ENCODE measurements around the gene RBM14. TPM values are rescaled to one million over a fixed set of nuclear protein-coding genes. Genes with fewer than 3 reads are reported as not detected.

The RBM14 gene
- total RNA-seq, 3 donors from 2014 or later, result 63.8 to 87.0 (median 72.6) TPM

DNA sequence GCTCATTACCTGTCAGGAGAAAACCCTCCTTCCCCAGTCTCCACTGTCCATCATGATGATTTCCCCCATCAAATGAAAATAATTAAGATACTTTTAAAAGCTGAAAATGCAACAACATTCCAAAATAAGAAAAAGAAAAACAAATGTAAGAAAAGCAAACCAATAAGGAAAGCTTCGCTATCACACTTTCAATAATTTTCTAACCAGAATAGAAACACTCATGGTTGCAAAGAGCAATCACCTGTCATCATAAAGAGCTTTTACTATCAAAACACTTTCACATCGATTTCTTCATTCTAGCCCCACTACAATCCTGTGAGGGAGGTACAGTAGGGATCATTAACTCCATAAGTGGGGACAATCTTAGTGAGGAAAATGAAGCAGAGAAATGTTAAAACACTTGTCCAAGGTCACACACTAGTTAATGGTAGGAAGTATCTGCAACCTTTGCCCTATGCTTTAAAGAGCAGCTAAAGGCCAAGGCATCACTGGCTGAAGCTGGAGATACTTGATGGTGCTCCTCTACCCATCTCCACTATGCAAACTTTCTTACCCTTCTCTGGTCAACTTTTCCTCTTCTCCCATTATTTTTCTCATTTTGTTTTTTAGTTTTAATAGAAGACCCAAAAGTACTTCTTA lies 58.7 kb downstream of the RBM14 start:
- intact Hi-C loops (cut with DNase I, micrococcal nuclease), result loop anchor here in 1 of 2 donors (5.0 to 10.0 kb wide), 2 partner anchors 98 to 260 kb away; no protein-coding TSS in a partner anchor
- TF ChIP-seq, protein P1, sequence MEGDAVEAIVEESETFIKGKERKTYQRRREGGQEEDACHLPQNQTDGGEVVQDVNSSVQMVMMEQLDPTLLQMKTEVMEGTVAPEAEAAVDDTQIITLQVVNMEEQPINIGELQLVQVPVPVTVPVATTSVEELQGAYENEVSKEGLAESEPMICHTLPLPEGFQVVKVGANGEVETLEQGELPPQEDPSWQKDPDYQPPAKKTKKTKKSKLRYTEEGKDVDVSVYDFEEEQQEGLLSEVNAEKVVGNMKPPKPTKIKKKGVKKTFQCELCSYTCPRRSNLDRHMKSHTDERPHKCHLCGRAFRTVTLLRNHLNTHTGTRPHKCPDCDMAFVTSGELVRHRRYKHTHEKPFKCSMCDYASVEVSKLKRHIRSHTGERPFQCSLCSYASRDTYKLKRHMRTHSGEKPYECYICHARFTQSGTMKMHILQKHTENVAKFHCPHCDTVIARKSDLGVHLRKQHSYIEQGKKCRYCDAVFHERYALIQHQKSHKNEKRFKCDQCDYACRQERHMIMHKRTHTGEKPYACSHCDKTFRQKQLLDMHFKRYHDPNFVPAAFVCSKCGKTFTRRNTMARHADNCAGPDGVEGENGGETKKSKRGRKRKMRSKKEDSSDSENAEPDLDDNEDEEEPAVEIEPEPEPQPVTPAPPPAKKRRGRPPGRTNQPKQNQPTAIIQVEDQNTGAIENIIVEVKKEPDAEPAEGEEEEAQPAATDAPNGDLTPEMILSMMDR (IDR thresholded peaks at IDR 0.05), result no peak
- H3K36me3 ChIP-seq (ENCODE audit: low read depth), result no peaks in the 10 kb centered on the region
- no peaks in the 10 kb centered on the region for H3K9me3 ChIP-seq
- no peak overlapping the region for H3K4me3 ChIP-seq
- ATAC-seq (no peak), DNase-seq (no peak)
- H3K4me1 ChIP-seq (ENCODE audit: low read depth), result peaks cover 18% of the 10 kb centered on the region

DNA sequence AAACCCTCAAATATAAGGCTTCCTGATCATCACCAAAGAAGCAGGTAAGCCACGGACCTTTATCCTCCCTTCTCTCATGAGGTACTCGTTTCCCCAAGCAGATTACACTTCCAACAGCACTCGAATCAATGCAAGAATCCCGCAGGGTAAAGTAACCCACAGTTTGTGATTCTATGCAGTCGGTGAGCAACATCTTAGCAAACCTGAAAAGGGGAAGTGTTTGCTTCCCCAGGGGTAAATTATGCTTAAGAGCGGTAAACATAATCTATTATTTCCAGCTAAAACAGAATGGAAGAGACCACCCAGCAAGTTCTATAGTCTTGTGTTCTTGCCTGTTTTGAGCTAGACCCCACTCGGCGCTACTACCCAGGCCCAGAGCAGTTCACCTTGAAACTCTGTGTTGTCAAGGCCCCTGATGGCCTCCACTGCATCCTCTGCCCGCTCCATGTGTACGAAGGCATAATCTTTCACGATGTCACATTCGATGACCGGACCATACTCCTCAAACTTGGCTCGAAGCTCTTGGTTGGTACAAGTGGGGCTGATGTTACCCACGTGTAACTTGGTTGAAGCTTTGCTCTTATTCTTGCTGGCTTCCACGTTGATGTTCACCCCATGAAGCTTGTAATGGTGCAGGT lies 60.0 kb downstream of the RBM14 start:
- ATAC-seq (no peak), DNase-seq (no peak)
- Histone ChIP-seq H3K9me3 (no peaks in the 10 kb centered on the region), H3K36me3 (ENCODE audit: low read depth) (no peaks in the 10 kb centered on the region), H3K4me3 (no peak overlapping the region), H3K4me1 (ENCODE audit: low read depth) (peaks cover 18% of the 10 kb centered on the region)
- TF ChIP-seq, protein P1 (IDR thresholded peaks at IDR 0.05), result no peak
- intact Hi-C loops (cut with DNase I, micrococcal nuclease), result loop anchor here in 1 of 2 donors (5.0 to 10.0 kb wide), 2 partner anchors 99 to 262 kb away; no protein-coding TSS in a partner anchor

Other genes starting within 250 kb of the RBM14 start
- gene SLC29A2, start 244.9 kb upstream of the RBM14 start, total RNA-seq, result 10 to 100 TPM; 10.3 to 22.6 (median 14.9) TPM
- gene NPAS4, start 195.6 kb upstream of the RBM14 start, total RNA-seq, result 1 to 10 TPM in 1 of 3 donors, not detected in 2; 5.6 TPM
- 10 to 100 TPM; 43.7 to 64.9 (median 46.6) TPM for gene MRPL11, start 177.8 kb upstream of the RBM14 start, total RNA-seq
- gene PELI3, start 149.7 kb upstream of the RBM14 start, total RNA-seq, result 10 to 100 TPM in 1 of 3 donors, 1 to 10 TPM in 2; 2.8 to 25.5 (median 3.6) TPM
- 10 to 100 TPM; 37.9 to 92.2 (median 75.5) TPM for gene DPP3, start 136.2 kb upstream of the RBM14 start, total RNA-seq
- 10 to 100 TPM; 27.7 to 49.3 (median 35.4) TPM for gene BBS1, start 106.0 kb upstream of the RBM14 start, total RNA-seq
- 10 to 100 TPM in 2 of 3 donors, 1 to 10 TPM in 1; 9.1 to 11.8 (median 10.4) TPM for gene ZDHHC24, start 70.6 kb upstream of the RBM14 start, total RNA-seq
- under 1 TPM in 1 of 3 donors, not detected in 2; 0.09 TPM for gene ACTN3, start 69.7 kb upstream of the RBM14 start, total RNA-seq
- 10 to 100 TPM in 1 of 3 donors, 1 to 10 TPM in 2; 5.8 to 84.3 (median 8.3) TPM for gene CTSF, start 48.0 kb upstream of the RBM14 start, total RNA-seq
- under 1 TPM; 0.32 to 0.63 (median 0.58) TPM for gene CCDC87, start 23.6 kb upstream of the RBM14 start, total RNA-seq
- gene CCS, start 23.4 kb upstream of the RBM14 start, total RNA-seq, result 10 to 100 TPM; 34.9 to 50.7 (median 42.2) TPM
- 100 to 1,000 TPM; 101 to 125 (median 104) TPM for gene RBM4, start 22.1 kb downstream of the RBM14 start, total RNA-seq
- gene RBM4B, start 61.3 kb downstream of the RBM14 start, total RNA-seq, result 10 to 100 TPM; 16.7 to 22.7 (median 16.7) TPM
- 10 to 100 TPM in 1 of 3 donors, 1 to 10 TPM in 2; 3.7 to 10.0 (median 6.3) TPM for gene SPTBN2, start 112.6 kb downstream of the RBM14 start, total RNA-seq
- 10 to 100 TPM; 24.9 to 27.2 (median 27.2) TPM for gene RCE1, start 226.8 kb downstream of the RBM14 start, total RNA-seq
- gene LRFN4, start 240.4 kb downstream of the RBM14 start, total RNA-seq, result 10 to 100 TPM; 20.3 to 29.1 (median 27.8) TPM

Data from mucosa of descending colon (tissue), 3 donors.